Tibial nerve (tissue), 4 donors: ENCODE measurements around the gene KIF21A. TPM values are rescaled to one million over a fixed set of nuclear protein-coding genes. Genes with fewer than 3 reads are reported as not detected.

ENCODE experiments used
- DNase-seq, 2 donors: peaks; one replicate each; pipeline ENCODE4 v3.0.0-alpha.2; 2019; ENCODE audit warnings: low spot score in 2 of 2
- H3K27ac ChIP-seq, 4 donors: fragments of 200-600 bp; sonication (generic) in 3 of 4; one replicate each; pipeline ENCODE4 v1.5.1; 2017 to 2019; ENCODE audit warnings: mild to moderate bottlenecking in 1 of 4
- H3K27me3 ChIP-seq, 2 donors: fragments of 200-600 bp; sonication (generic) in 1 of 2; one replicate each; pipeline versions ENCODE4 v1.5.1 to v1.6.0; 2017 to 2019
- H3K36me3 ChIP-seq, 3 donors: fragments of 200-600 bp; sonication (generic); one replicate each; pipeline ENCODE4 v1.5.1; 2018 to 2019
- H3K4me1 ChIP-seq, 4 donors: fragments of 200-600 bp; sonication (generic) in 3 of 4; one replicate each; pipeline ENCODE4 v1.5.1; 2017 to 2019
- H3K4me3 ChIP-seq, 4 donors: fragments of 200-600 bp; sonication (generic) in 3 of 4; one replicate each; pipeline ENCODE4 v1.5.1; 2017 to 2019; ENCODE audit warnings: mild to moderate bottlenecking in 1 of 4, moderate library complexity in 1 of 4
- H3K9me3 ChIP-seq, 4 donors: fragments of 200-600 bp; sonication (generic) in 3 of 4; one replicate each; pipeline ENCODE4 v1.5.1; 2017 to 2019
- EP300 ChIP-seq, 2 donors: sonication (generic); formaldehyde crosslinking; IDR thresholded peaks; one replicate each; pipeline ENCODE4 v1.6.1; 2017; ENCODE audit warnings: antibody characterized with exemption in 2 of 2, mild to moderate bottlenecking in 1 of 2
- POLR2A ChIP-seq, 2 donors: fragments of 450-650 bp; IDR thresholded peaks; one replicate each; pipeline ENCODE4 v1.6.1; 2017; ENCODE audit warnings: antibody characterized with exemption in 2 of 2, mild to moderate bottlenecking in 2 of 2, moderate library complexity in 2 of 2
- WGBS, 2 donors: methylation state at CpG; one replicate each; pipeline ENCODE4 v1.1.5; 2018; 5-methylcytosine and 5-hydroxymethylcytosine counted together
- total RNA-seq, 4 donors: library from RNA; depleted of rRNA; stranded (reverse); fragments of >200 nt; gene quantifications; one replicate each; pipeline ENCODE4 v1.1.0, GENCODE V29; 2016
- TF ChIP-seq, protein P1 (sequence below), 5 experiments: fragments of 200-600 bp in 3 of 5; fragments of 450-650 bp in 2 of 5; sonication (generic) in 3 of 5; IDR thresholded peaks; one replicate each; pipeline ENCODE4 v1.5.1; 2016 to 2019; ENCODE audit warnings: antibody characterized with exemption in 5 of 5, mild to moderate bottlenecking in 3 of 5, moderate library complexity in 2 of 5

KIF21A gene
- total RNA-seq, 4 donors from 2014 or later = 13.5 to 56.6 (median 30.2) TPM

DNA sequence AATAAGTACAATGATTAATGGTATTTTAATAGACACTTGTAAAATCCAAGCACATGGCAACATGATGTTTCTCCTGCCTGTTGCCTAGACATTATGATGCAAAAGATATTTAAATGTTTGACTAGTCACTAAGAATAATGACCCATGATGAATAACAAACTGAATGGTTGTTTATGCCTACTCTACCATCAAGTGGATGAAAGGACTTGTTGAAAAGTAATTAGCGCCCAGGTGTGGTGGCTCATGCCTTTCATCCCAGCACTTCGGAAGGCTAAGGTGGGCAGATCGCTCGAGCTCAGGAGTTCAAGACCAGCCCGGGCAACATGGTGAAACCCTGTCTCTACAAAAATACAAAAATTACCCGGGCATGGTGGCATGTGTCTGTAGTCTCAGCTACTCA lies 30.7 kb downstream of the KIF21A start:
- Histone ChIP-seq H3K4me3 (no peak overlapping the region), H3K36me3 (peaks cover 0 to 10% (median 0%) of the 10 kb centered on the region in 3 donors), H3K27me3 (no peaks in the 10 kb centered on the region), H3K9me3 (no peaks in the 10 kb centered on the region), H3K27ac (no peak overlapping the region), H3K4me1 (peaks cover 0 to 5% (median 0%) of the 10 kb centered on the region in 4 donors)
- TF ChIP-seq, protein P1, sequence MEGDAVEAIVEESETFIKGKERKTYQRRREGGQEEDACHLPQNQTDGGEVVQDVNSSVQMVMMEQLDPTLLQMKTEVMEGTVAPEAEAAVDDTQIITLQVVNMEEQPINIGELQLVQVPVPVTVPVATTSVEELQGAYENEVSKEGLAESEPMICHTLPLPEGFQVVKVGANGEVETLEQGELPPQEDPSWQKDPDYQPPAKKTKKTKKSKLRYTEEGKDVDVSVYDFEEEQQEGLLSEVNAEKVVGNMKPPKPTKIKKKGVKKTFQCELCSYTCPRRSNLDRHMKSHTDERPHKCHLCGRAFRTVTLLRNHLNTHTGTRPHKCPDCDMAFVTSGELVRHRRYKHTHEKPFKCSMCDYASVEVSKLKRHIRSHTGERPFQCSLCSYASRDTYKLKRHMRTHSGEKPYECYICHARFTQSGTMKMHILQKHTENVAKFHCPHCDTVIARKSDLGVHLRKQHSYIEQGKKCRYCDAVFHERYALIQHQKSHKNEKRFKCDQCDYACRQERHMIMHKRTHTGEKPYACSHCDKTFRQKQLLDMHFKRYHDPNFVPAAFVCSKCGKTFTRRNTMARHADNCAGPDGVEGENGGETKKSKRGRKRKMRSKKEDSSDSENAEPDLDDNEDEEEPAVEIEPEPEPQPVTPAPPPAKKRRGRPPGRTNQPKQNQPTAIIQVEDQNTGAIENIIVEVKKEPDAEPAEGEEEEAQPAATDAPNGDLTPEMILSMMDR (IDR thresholded peaks at IDR 0.05) = no peak
- no peak for TF ChIP-seq POLR2A (IDR thresholded peaks at IDR 0.05)
- no peak for TF ChIP-seq EP300 (IDR thresholded peaks at IDR 0.05)
- DNase-seq = no peak
- 76 to 90% methylated on average over 6 of the region's 6 CpGs for WGBS, 2 donors

DNA sequence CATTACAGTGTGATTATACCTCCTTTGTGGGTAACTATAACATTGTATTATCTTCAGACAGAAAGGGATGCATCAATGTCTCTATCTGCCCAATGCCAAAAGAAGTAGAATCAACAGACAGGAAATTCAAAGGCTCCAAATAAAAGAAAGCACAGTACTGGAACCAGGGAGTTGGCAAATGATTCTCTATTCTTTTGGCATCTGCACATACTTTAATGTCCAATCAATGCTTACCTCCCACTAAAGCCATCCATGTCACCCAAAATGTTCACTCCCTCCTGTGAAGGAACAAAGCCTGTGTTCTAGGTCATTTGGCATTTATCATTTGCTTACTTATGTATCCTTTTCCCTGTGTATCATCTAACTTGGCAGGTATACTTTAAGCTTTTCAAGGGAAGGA lies 36.7 kb downstream of the KIF21A start:
- Histone ChIP-seq H3K36me3 (no peaks in the 10 kb centered on the region), H3K27ac (peak overlapping the region in 1 of 4 donors; percentile 8), H3K9me3 (no peaks in the 10 kb centered on the region), H3K4me3 (no peak overlapping the region), H3K27me3 (no peaks in the 10 kb centered on the region), H3K4me1 (peaks cover 0 to 20% (median 5%) of the 10 kb centered on the region in 4 donors)
- TF ChIP-seq, protein P1 (IDR thresholded peaks at IDR 0.05) = no peak
- no peak for TF ChIP-seq POLR2A (IDR thresholded peaks at IDR 0.05)
- TF ChIP-seq EP300 (IDR thresholded peaks at IDR 0.05) = no peak
- no peak for DNase-seq

DNA sequence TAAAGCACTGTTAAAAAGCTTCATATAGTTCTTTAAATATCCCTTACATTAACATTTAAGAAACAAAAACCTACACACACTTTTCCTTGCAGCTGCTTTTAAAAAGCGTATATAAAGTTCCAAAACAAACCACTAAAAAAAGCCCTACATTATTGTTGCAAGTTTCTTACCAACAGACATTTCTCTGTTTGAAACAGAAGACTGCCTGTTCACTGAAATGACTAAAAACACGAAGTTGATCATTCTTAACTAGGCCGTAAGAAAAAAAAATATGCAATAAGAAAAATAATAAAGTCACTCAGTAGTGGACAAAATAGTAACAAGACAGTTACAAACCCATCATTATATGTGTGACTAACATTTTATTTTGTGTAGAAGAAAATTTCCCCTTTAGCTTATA lies 37.3 kb downstream of the KIF21A start:
- Histone ChIP-seq H3K36me3 (no peaks in the 10 kb centered on the region), H3K27me3 (no peaks in the 10 kb centered on the region), H3K27ac (peak overlapping the region in 1 of 4 donors; percentile 8), H3K4me1 (peaks cover 0 to 24% (median 5%) of the 10 kb centered on the region in 4 donors), H3K4me3 (no peak overlapping the region), H3K9me3 (no peaks in the 10 kb centered on the region)
- WGBS, 2 donors = 27 to 31% methylated on average over 3 of the region's 3 CpGs
- TF ChIP-seq POLR2A (IDR thresholded peaks at IDR 0.05) (no peak), EP300 (IDR thresholded peaks at IDR 0.05) (no peak)
- TF ChIP-seq, protein P1 (IDR thresholded peaks at IDR 0.05) = no peak
- DNase-seq = no peak

DNA sequence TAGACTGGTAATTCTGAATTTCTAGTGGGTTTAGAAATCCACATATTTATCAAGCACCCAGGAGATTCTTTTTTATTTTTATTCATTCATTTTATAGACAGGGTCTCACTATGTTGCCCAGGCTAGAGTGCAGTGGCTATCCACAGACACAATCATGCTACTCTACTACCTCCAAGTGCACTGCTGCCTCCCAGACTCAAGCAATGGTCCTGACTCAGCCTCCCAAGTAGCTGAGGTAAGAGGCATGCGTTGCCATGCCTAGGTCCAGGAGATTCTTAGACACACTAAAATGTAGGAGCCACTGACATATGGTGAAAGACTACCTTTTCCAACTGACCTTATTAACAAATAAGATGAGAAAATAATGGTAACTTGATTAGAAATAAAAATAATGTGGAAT lies 38.9 kb downstream of the KIF21A start:
- H3K4me1 ChIP-seq = peaks cover 0 to 24% (median 5%) of the 10 kb centered on the region in 4 donors
- no peaks in the 10 kb centered on the region for H3K27me3 ChIP-seq
- WGBS, 2 donors = 94 to 97% methylated on average over 1 of the region's 1 CpG
- H3K9me3 ChIP-seq = no peaks in the 10 kb centered on the region
- TF ChIP-seq EP300 (IDR thresholded peaks at IDR 0.05) (no peak), POLR2A (IDR thresholded peaks at IDR 0.05) (no peak)
- TF ChIP-seq, protein P1 (IDR thresholded peaks at IDR 0.05) = no peak
- H3K36me3 ChIP-seq = no peaks in the 10 kb centered on the region
- no peak overlapping the region for H3K4me3 ChIP-seq
- no peak overlapping the region for H3K27ac ChIP-seq
- DNase-seq = no peak

DNA sequence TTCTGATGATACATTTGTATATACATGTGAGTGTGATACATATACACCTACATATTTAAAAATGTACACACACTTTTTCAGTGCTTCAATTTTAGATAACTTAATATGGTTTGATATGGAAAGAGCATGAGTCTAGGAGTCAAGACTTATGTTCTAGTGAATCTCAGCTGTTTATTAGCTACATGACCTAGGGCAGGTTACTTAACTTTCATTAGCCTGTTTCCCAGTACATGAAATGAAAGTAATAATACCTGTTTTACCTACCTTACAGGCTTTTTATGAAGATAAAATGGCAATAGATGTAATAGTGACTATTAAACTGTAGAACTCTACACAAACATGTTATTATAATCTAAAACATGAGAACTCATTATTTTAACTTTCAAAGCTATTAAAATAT lies 39.5 kb downstream of the KIF21A start:
- no peak overlapping the region for H3K4me3 ChIP-seq
- H3K27ac ChIP-seq = no peak overlapping the region
- TF ChIP-seq, protein P1 (IDR thresholded peaks at IDR 0.05) = no peak
- TF ChIP-seq POLR2A (IDR thresholded peaks at IDR 0.05) = no peak
- TF ChIP-seq EP300 (IDR thresholded peaks at IDR 0.05) = no peak
- no peaks in the 10 kb centered on the region for H3K36me3 ChIP-seq
- no peaks in the 10 kb centered on the region for H3K9me3 ChIP-seq
- no peak for DNase-seq
- H3K4me1 ChIP-seq = peaks cover 0 to 24% (median 5%) of the 10 kb centered on the region in 4 donors
- H3K27me3 ChIP-seq = no peaks in the 10 kb centered on the region
